HG02981 (cell line): ENCODE data around the gene FAM174C.

Experiments
- ATAC-seq: cut with Tn5 transposase; IDR thresholded peaks from one replicate; pipeline ENCODE4 v1.9.1; 2021; ENCODE audit warnings: mild to moderate bottlenecking, moderate library complexity; ENCODE audit not compliant: unreplicated experiment

FAM174C gene

GRCh38 chr19:1275260-1275975 lies at the start of gene FAM174C:
FAM174C (plus strand) TSS chr19:1275530; CDS start chr19:1275550, 20 bp downstream.
- peak; percentile 75 for ATAC-seq

- ATAC-seq, result no peak
Measured at GRCh38 chr19:1226227-1226518, 49.2 kb upstream of the FAM174C start.

GRCh38 chr19:1226522-1227303 lies 48.6 kb upstream of the FAM174C start:
- no peak for ATAC-seq

- no peak for ATAC-seq
Measured at GRCh38 chr19:1227304-1228054, 47.9 kb upstream of the FAM174C start.

- ATAC-seq, result no peak
Measured at GRCh38 chr19:1228161-1228957, 47.0 kb upstream of the FAM174C start.

GRCh38 chr19:1229056-1229923 lies 46.0 kb upstream of the FAM174C start:
- ATAC-seq, result no peak

GRCh38 chr19:1229924-1230782 lies 45.2 kb upstream of the FAM174C start:
- ATAC-seq, result no peak

- no peak for ATAC-seq
Measured at GRCh38 chr19:1230783-1231489, 44.4 kb upstream of the FAM174C start.

- no peak for ATAC-seq
Measured at GRCh38 chr19:1231729-1232637, 43.3 kb upstream of the FAM174C start.

GRCh38 chr19:1232652-1233072 lies 42.7 kb upstream of the FAM174C start:
- ATAC-seq, result no peak

- no peak for ATAC-seq
Measured at GRCh38 chr19:1233115-1233667, 42.1 kb upstream of the FAM174C start.

GRCh38 chr19:1234051-1234954 lies 41.0 kb upstream of the FAM174C start:
- ATAC-seq, result no peak

GRCh38 chr19:1234955-1235380 lies 40.4 kb upstream of the FAM174C start:
- ATAC-seq, result no peak

GRCh38 chr19:1235625-1236538 lies 39.4 kb upstream of the FAM174C start:
- no peak for ATAC-seq

- ATAC-seq, result no peak
Measured at GRCh38 chr19:1236576-1236975, 38.8 kb upstream of the FAM174C start.
